Measurements from ENCODE around the gene LZTS2. TPM values are rescaled to one million over a fixed set of nuclear protein-coding genes. Genes with fewer than 3 reads are reported as not detected.

LZTS2 gene
- total and polyA plus RNA-seq, 2 of the 8 experiments (the other 6 are each of a cell fraction or from before 2014, with no cell fraction given), result 75.7 to 99.5 TPM

DNA sequence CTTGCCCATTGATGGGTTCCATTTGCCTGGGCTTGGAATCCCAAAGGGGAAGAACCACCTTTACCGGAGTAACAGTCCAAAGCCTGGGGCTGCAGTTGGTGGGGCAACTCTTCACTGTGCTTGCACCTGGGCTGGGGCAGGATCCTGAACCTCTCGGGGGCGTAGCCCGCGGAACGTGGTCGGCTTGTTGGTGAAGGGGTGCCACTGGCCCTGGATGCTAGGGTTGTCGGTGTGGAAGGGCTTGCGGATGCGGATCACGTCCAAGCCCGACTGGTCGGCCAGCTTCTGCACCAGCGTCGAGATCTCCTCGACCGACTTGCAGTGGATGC lies 13.0 kb upstream of the LZTS2 start (continued):
- no peak; the same call in 1 of the 2 replicates for TF ChIP-seq SP1 (IDR thresholded peaks at IDR 0.05; ENCODE audit: low read depth, low read length)
